Spleen (tissue), 7 donors: ENCODE results near the gene ATP10A.

Source experiments
- POLR2A ChIP-seq, 3 donors: fragments of 450-650 bp; IDR thresholded peaks; one replicate each; pipeline ENCODE4 v1.5.1; 2017; ENCODE audit warnings: antibody characterized with exemption in 3 of 3, mild to moderate bottlenecking in 1 of 3
- TF ChIP-seq, protein P1 (sequence below), 11 experiments: fragments of 200-600 bp in 7 of 11; fragments of 450-650 bp in 4 of 11; sonication (generic) in 4 of 11; IDR thresholded peaks in 8 of 11; conservative IDR thresholded peaks in 3 of 11; 1 replicate in 7 of 11; 2 replicates in 4 of 11; pipeline versions ENCODE4 v1.4.0 to v1.8.0; 2016 to 2021; ENCODE audit warnings: antibody characterized with exemption in 11 of 11, inconsistent platforms in 4 of 11, mild to moderate bottlenecking in 1 of 11
- donor health status: DM: no; HTN: no; CAD: no; lungs with moderate emphysema.
- donor health status: DM: no; HTN: no; CAD: no.
- donor health status: DM: no; HTN: no; CAD: no.

DNA sequence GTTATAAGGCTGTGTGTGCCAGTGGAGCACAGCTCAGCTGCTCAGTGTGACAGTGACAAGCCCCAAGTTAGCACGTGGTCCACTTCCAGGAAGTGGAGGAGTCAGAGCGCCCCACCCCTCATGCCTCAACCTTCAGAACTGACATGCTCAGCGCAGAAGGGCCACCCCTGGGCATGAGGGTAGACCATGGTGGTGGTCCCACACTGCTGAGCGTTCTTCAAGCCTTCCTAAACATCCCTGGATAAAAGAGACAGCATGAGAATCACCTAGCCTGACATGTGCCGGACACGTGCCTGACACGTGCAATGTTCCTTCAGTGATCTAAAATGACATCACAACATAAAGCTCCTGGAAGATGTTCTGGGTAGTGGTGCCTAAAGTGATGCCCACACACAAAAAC lies 16.8 kb downstream of the ATP10A start:
- TF ChIP-seq, protein P1, sequence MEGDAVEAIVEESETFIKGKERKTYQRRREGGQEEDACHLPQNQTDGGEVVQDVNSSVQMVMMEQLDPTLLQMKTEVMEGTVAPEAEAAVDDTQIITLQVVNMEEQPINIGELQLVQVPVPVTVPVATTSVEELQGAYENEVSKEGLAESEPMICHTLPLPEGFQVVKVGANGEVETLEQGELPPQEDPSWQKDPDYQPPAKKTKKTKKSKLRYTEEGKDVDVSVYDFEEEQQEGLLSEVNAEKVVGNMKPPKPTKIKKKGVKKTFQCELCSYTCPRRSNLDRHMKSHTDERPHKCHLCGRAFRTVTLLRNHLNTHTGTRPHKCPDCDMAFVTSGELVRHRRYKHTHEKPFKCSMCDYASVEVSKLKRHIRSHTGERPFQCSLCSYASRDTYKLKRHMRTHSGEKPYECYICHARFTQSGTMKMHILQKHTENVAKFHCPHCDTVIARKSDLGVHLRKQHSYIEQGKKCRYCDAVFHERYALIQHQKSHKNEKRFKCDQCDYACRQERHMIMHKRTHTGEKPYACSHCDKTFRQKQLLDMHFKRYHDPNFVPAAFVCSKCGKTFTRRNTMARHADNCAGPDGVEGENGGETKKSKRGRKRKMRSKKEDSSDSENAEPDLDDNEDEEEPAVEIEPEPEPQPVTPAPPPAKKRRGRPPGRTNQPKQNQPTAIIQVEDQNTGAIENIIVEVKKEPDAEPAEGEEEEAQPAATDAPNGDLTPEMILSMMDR (IDR thresholded peaks at IDR 0.05 in 8 of 11, conservative IDR thresholded peaks at IDR 0.05 in 3 of 11) = no peak
- TF ChIP-seq POLR2A (IDR thresholded peaks at IDR 0.05) = no peak
